Activated T-cell treated with anti-CD3 and anti-CD28 coated beads for 48 hours (primary cell): ENCODE results near the gene NUSAP1.
"Not testable (repeated sequence)": the region's sequence is repeated elsewhere in the genome, so short reads cannot be mapped to it uniquely, and the experiment has no call there.

Source experiments
- DNase-seq: peaks from one replicate; pipeline ENCODE4 v3.0.0-alpha.2; 2020; ENCODE audit warnings: low read depth

The NUSAP1 gene

GRCh38 chr15:41332194-41333025, at the start of gene NUSAP1, which contains the start of gene OIP5:
NUSAP1 (plus strand) TSS chr15:41332881; CDS start chr15:41332958, 77 bp downstream.
OIP5 (minus strand) TSS chr15:41332591; CDS start chr15:41332561, 30 bp downstream.
- peak; percentile 95 for DNase-seq

DNA sequence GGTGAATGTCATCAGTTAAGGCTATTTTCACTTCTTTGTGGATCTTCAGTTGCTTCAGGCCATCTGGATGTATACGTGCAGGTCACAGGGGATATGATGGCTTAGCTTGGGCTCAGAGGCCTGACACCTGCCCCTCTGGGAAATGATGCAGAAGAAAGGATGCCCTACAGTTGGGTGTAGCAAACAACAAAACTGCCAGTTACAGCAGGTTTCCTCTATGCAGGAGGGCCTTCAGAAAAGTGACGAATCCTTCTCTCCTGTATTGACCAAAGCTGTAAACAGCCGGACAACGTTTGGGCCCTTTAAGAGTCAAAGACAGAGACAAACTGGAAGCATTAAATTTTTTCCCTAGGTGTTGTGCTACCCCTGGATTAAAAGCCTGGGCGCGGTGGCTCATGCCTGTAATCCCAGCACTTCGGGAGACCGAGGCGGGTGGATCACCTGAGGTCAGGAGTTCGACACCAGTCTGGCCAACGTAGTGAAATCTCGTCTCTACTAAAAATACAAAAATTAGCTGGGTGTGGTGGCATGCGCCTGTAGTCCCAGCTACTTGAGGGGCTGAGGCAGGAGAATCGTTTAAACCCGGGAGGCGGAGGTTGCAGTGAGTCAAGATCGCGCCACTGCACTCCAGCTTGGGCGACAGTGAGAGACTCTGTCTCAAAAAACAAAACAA, 49.6 kb upstream of the NUSAP1 start:
- DNase-seq = not testable (repeated sequence)

GRCh38 chr15:41283653-41284426, 48.8 kb upstream of the NUSAP1 start:
- DNase-seq = peak; percentile 96

DNA sequence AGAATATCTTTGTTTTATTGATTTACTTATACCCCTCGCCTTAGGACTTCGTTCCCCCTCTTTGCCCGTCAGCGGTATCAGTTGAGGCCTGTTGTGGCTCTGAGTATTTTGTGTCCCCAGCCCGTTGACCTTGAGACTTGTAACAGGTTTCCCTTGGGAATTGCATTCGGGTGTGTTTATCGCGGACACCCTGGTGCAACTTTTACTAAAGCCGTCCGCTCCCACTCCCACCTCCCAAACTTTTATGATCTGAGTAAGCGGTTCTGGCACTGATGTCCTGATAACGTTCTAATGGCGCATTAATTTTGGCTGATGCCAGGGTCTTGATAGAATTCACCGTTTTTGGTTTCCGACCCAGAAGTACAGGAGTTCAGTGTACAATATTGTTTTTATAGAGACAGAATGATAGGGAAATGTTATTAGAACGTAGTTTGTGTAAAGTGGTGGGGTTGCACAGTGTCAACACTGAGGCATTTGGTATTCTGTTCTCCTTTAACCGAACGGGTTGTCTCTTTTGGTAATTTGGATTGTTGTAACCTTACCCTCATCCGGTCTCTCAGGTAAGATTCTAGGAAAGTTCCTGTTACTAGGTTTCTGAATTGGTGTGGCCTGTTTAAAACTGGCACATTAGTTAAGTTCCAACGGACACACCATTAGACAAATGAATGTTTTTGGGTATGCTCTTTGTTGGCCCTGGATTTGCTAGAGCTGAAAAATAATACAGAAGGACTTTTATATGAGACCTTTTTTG, 48.1 kb upstream of the NUSAP1 start:
- no peak for DNase-seq

DNA sequence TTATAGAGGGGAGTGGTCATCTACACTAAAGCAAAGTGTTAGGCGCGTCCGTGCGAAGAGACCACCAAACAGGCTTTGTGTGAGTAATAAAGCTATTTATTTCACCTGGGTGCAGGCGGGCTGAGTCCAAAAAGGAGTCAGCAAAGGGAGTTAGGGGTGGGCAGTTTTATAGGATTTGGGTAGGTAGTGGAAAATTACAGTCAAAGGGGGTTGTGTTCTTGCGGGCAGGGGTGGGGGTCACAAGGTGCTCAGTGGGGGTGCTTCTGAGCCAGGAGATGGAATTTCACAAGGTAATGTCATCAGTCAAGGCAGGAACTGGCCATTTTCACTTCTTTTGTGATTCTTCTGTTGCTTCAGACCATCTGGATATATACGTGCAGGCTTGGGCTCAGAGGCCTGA, 47.4 kb upstream of the NUSAP1 start:
- no peak for DNase-seq

DNA sequence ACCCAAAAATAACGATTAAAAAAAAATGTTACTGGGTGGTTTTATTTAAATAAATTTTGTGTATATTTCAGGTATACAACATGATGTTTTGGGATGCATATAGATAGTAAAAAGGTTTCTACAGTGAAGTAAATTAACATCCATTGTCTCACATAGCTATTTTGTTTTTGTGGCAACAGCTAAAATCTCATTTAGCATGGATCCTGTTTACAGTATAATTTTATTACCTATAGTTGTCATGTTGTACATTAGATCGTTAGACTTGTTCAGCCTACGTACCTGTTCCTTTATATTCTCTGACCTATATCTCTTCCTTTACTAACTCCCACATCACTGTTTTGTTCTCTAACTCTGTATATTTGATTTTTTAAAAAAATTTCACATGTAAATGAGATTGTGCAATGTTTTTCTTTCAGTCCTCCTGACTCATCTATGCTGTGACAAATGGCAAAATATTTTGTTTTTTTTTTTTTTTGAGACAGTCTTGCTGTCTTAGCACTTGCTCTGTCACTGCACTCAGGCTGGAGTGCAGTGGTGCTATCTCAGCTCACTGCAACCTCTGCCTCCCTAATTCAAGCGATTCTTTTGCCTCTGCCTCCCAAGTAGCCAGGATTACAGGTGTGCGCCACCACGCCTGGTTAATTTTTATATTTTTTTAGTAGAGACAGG, 45.9 kb upstream of the NUSAP1 start:
- no peak for DNase-seq

DNA sequence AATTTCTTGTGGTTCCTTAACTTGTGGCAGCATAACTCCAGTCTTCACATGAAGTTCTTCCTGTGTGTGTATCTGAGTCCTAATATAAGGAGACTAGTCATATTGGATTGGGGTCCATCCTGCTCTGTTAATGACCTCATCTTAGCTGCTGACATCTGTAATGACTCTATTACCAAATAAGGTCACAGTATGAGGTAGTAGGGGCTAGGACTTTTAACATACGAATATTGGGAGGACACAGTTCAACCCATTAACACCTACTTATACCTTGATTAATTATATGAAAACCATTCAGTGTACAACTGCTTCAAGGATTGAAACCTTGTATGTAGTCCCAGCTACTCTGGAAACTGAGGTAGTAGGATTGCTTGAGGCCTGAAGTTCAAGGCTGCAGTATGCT, 44.2 kb upstream of the NUSAP1 start:
- no peak for DNase-seq

DNA sequence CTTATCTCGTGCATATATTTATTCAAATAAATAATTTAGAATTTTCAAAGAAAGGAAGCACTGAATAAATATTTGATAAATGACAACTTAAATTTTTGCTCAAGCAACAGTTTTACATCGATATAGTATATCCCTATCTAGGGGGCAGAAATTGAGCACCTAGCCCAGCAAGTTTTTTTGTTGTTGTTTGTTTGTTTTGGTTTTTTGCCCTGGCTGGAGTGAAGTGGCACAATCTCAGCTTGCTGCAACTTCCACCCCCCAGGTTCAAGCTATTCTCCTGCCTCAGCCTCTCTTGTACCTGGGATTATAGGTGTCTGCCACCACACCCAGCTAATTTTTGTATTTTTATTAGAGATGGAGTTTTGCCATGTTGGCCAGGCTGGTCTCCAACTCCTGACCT, 42.7 kb upstream of the NUSAP1 start:
- no peak for DNase-seq

GRCh38 chr15:41291065-41291631, 41.5 kb upstream of the NUSAP1 start:
- no peak for DNase-seq

GRCh38 chr15:41292521-41292920, 40.2 kb upstream of the NUSAP1 start:
- no peak for DNase-seq

- not testable (repeated sequence) for DNase-seq
Observed at GRCh38 chr15:41301139-41301538, 31.5 kb upstream of the NUSAP1 start.

- DNase-seq = no peak
Observed at GRCh38 chr15:41301587-41301986, 31.1 kb upstream of the NUSAP1 start.

DNA sequence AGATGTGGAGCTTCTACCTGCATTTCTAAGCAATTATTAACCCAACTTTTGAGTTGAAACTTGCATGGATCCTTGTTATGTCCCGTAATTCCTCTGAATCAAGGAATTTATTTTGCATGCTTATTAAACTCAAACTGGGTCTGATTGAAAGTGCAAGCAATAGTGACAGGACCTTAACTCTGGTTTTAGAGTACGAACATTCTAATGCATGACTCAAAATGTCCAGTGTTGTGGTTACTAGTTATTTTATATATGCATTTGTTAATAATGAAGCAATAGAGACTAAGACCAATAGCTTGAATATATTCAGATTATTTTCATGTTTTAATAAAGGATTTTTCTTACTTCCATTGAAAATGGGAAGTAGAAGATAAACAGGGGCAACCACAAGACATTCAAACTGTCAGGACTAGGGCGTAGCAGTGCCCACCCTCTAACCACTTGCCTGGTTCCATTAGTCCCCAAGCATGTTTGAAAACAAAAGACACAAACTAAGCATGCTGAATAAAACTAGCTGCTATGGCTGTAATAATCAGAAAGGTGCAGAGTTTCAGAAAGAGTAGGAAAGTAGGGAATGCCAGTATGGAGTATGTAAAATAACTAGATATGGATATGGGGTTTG, 28.4 kb upstream of the NUSAP1 start:
- DNase-seq = no peak

DNA sequence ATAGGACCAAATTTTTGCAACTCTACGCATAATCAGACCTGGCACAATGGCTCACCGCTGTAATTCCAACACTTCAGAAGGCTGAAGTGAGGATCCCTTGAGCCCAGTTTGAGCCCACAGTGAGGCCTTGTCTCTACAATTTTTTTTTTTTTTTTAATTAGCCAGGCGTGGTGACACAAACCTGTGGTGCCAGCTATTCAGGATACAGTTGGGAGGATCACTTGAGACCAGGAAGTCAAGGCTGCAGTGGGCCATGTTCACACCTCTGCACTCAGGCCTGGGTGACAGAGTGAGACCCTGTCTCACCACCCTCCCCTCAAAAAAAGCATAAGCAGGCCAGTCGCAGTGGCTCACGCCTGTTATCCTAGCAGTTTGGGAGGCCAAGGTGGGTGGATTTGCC, 25.0 kb upstream of the NUSAP1 start:
- no peak for DNase-seq

- no peak for DNase-seq
Observed at GRCh38 chr15:41309226-41309905, 23.3 kb upstream of the NUSAP1 start.

DNA sequence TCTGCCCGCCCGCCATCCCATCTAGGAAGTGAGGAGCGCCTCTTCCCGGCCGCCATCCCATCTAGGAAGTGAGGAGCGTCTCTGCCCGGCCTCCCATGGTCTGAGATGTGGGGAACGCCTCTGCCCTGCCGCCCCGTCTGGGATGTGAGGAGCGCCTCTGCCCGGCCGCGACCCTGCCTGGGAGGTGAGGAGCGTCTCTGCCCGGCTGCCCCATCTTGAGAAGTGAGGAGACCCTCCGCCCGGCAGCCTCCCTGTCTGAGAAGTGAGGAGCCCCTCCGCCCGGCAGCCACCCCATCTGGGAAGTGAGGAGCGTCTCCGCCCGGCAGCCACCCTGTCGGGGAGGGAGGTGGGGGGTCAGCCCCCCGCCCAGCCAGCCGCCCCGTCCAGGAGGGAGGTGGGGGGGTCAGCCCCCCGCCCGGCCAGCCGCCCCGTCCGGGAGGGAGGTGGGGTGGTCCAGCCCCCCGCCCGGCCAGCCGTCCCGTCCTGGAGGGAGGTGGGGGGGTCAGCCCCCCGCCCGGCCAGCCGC, 11.8 kb upstream of the NUSAP1 start:
- DNase-seq = not testable (repeated sequence)

DNA sequence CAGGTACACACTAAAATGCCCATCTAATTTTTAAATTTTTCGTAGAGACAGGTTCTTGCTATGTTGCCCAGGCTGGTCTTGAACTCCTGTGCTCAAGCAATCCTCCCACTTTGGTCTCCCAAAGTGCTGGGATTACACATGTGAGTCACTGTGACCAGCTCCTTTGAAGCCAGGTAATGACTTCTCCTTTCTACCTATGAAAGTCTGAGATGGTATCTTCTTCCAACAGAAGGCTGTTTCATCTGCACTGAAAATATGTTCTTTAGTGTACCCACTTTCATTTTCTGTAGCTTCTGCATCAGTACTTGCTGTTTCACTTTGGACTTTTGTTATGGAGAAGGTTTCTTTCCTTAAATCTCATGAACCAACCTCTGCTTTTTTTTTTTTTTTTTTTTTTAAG, 9.1 kb upstream of the NUSAP1 start:
- no peak for DNase-seq

DNA sequence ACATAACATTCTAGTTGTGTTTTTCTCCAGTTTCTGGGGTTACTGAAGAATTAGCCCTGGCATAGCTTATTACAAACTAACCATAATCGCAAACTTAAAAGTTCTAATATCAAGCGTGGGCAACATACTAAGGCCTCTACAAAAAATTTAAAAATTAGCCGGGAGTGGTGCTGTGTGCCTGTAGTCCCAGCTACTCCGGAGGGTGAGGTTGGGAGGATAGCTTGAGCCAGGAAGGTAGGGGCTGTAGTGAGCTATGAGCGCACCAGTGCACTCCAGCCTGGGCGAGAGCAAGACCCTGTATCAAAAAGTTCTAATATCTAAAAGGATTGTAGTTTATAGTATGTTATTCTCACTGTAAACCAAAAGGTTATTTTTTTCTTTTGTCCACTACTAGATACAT, 1.4 kb upstream of the NUSAP1 start:
- DNase-seq = no peak

GRCh38 chr15:41331833-41332193, 868 bp upstream of the NUSAP1 start:
- DNase-seq = no peak
